Panc1 (cell line): ENCODE results near the gene MPO. TPM values are rescaled to one million over a fixed set of nuclear protein-coding genes. Genes with fewer than 3 reads are reported as not detected.

ENCODE experiments used
- ATAC-seq: fragments of 200-7000 bp; cut with Tn5 transposase; 2 replicates; pipeline ENCODE4 v1.9.1; 2020; ENCODE audit warnings: mild to moderate bottlenecking, moderate library complexity
- BruUV-seq: library from RNA; stranded (reverse); fragments of 400-500 nt; replicated peaks from 2 replicates; lab custom pipeline; 2021; lab: Mats Ljungman, UMichigan
- CTCF ChIA-PET: fragments of 300-600 bp; sonication (Branson Sonifier 250); formaldehyde crosslinking; loops from one replicate; lab custom pipeline; 2022; ENCODE audit warnings: antibody characterized with exemption; lab: Charles Lee
- POLR2A ChIA-PET: fragments of 300-600 bp; sonication (Branson Sonifier 250); formaldehyde crosslinking; loops from one replicate; lab custom pipeline; 2022; ENCODE audit warnings: antibody characterized with exemption; lab: Charles Lee
- DNase-seq: peaks from one replicate; pipeline ENCODE4 v3.0.0-alpha.2; 2010; ENCODE audit warnings: low read depth, low spot score
- H3K27ac ChIP-seq: 2 replicates; pipeline ENCODE4 v1.5.1; 2011; ENCODE audit warnings: mild to moderate bottlenecking, low read length, inconsistent platforms
- H3K27me3 ChIP-seq: fragments of 200-500 bp; sonication (Bioruptor generic); 2 replicates; pipeline ENCODE4 v1.6.0; 2014; ENCODE audit warnings: low read length, inconsistent platforms; ENCODE audit not compliant: control insufficient read depth, insufficient read depth
- H3K36me3 ChIP-seq: fragments of 200-500 bp; sonication (Bioruptor generic); 2 replicates; pipeline ENCODE4 v1.5.1; 2014; ENCODE audit warnings: inconsistent platforms, mild to moderate bottlenecking, low read length, moderate library complexity; ENCODE audit not compliant: control insufficient read depth, insufficient read depth
- H3K4me1 ChIP-seq: 2 replicates; pipeline ENCODE4 v1.5.1; 2011; ENCODE audit warnings: inconsistent platforms, mild to moderate bottlenecking, low read length, moderate library complexity; ENCODE audit not compliant: control insufficient read depth, insufficient read depth
- H3K4me3 ChIP-seq, 2 experiments: 2 replicates each; pipeline ENCODE4 v1.5.1; 2011 to 2012; ENCODE audit warnings: low read depth in 2 of 2, low read length in 2 of 2, mild to moderate bottlenecking in 2 of 2, inconsistent platforms in 1 of 2, moderate library complexity in 1 of 2
- H3K9me3 ChIP-seq: fragments of 200-500 bp; sonication (Bioruptor generic); 2 replicates; pipeline ENCODE4 v1.5.1; 2014; ENCODE audit warnings: low read depth, mild to moderate bottlenecking, inconsistent platforms, low read length, moderate library complexity; ENCODE audit not compliant: control insufficient read depth, insufficient read depth
- POLR2AphosphoS5 ChIP-seq: IDR thresholded peaks from 2 replicates; pipeline ENCODE4 v1.6.1; 2012; ENCODE audit warnings: mild to moderate bottlenecking, low read depth, low read length, moderate library complexity
- REST ChIP-seq, 2 experiments: IDR thresholded peaks; 2 replicates each; pipeline ENCODE4 v1.6.1; 2011 to 2012; ENCODE audit warnings: low read depth in 2 of 2, control low read depth in 1 of 2, low read length in 1 of 2, mild to moderate bottlenecking in 1 of 2, moderate library complexity in 1 of 2; ENCODE audit not compliant: insufficient read depth in 1 of 2
- SIN3A ChIP-seq: IDR thresholded peaks from 2 replicates; pipeline ENCODE4 v1.6.1; 2012; ENCODE audit warnings: low read depth, mild to moderate bottlenecking, low read length, moderate library complexity, borderline replicate concordance; ENCODE audit not compliant: insufficient read depth
- TCF7L2 ChIP-seq: IDR thresholded peaks from 2 replicates; pipeline ENCODE4 v1.6.1; 2011; ENCODE audit warnings: mild to moderate bottlenecking, low read depth, low read length, inconsistent platforms
- in situ Hi-C: cut with HindIII; loops from 2 replicates; pipeline ENCODE4 v1.10.0; 2016; ENCODE audit warnings: low sequenced_read_pairs, low pct_unique_long_range_greater_than_20kb
- intact Hi-C: fragments of 100-400 bp; cut with micrococcal nuclease; formaldehyde crosslinking; loops from one replicate; pipeline ENCODE4 v1.10.0; 2022; ENCODE audit not compliant: unreplicated experiment
- total RNA-seq: library from RNA; stranded (reverse); gene quantifications from one replicate; pipeline ENCODE4 v1.2.1, GENCODE V29; 2021; ENCODE audit not compliant: unreplicated experiment
- TF ChIP-seq, protein P1 (sequence below): fragments of 450-650 bp; IDR thresholded peaks from 2 replicates; pipeline ENCODE4 v1.5.1; 2017; ENCODE audit warnings: mild to moderate bottlenecking

Gene MPO
- total RNA-seq, 1 experiment from 2014 or later: not detected

GRCh38 chr17:58249270-58250133 is 31.2 kb downstream of the MPO start:
- TF ChIP-seq POLR2AphosphoS5 (no peak), REST (IDR thresholded peaks at IDR 0.05; ENCODE audit: insufficient read depth in 1 of 2, low read depth in 2 of 2, low read length in 1 of 2) (no peak), TCF7L2 (no peak), SIN3A (no peak)
- TF ChIP-seq, protein P1, sequence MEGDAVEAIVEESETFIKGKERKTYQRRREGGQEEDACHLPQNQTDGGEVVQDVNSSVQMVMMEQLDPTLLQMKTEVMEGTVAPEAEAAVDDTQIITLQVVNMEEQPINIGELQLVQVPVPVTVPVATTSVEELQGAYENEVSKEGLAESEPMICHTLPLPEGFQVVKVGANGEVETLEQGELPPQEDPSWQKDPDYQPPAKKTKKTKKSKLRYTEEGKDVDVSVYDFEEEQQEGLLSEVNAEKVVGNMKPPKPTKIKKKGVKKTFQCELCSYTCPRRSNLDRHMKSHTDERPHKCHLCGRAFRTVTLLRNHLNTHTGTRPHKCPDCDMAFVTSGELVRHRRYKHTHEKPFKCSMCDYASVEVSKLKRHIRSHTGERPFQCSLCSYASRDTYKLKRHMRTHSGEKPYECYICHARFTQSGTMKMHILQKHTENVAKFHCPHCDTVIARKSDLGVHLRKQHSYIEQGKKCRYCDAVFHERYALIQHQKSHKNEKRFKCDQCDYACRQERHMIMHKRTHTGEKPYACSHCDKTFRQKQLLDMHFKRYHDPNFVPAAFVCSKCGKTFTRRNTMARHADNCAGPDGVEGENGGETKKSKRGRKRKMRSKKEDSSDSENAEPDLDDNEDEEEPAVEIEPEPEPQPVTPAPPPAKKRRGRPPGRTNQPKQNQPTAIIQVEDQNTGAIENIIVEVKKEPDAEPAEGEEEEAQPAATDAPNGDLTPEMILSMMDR: peak; percentile 93
- H3K36me3 ChIP-seq: no peaks in the 10 kb centered on the region
- no peak overlapping the region for H3K27ac ChIP-seq
- CTCF ChIA-PET: interaction anchor here (0.5 to 1.0 kb wide), 4 partner anchors 33 to 190 kb away, joined by 3 to 4 read pairs (median 3); no protein-coding TSS in a partner anchor
- peak overlapping the region; percentile 27 to 39 for H3K4me3 ChIP-seq
- in situ Hi-C loops: no loop called here
- DNase-seq (peak; percentile 20), ATAC-seq (peak; percentile 86)
- intact Hi-C loops: no loop called here
- BruUV-seq: no TSS peak
- peaks cover 2% of the 10 kb centered on the region; the same call in 1 of the 2 replicates for H3K27me3 ChIP-seq
- POLR2A ChIA-PET: no interaction called here
- no peaks in the 10 kb centered on the region for H3K9me3 ChIP-seq
- H3K4me1 ChIP-seq: no peaks in the 10 kb centered on the region

GRCh38 chr17:58248955-58249269 is 31.8 kb downstream of the MPO start:
- in situ Hi-C loops: no loop called here
- TF ChIP-seq, protein P1: no peak
- TF ChIP-seq POLR2AphosphoS5: no peak
- TF ChIP-seq TCF7L2: no peak
- no peak for TF ChIP-seq SIN3A
- TF ChIP-seq REST (IDR thresholded peaks at IDR 0.05; ENCODE audit: insufficient read depth in 1 of 2, low read depth in 2 of 2, low read length in 1 of 2): no peak
- Histone ChIP-seq H3K36me3 (no peaks in the 10 kb centered on the region), H3K4me3 (no peak overlapping the region), H3K27me3 (no peaks in the 10 kb centered on the region), H3K9me3 (no peaks in the 10 kb centered on the region), H3K27ac (no peak overlapping the region), H3K4me1 (no peaks in the 10 kb centered on the region)
- POLR2A ChIA-PET: no interaction called here
- CTCF ChIA-PET: no interaction called here
- intact Hi-C loops: no loop called here
- DNase-seq (no peak), ATAC-seq (no peak)
- no TSS peak for BruUV-seq
